ENCODE results near the gene LSP1.

The LSP1 gene

GRCh38 chr11:1847926-1848639, 4.8 kb upstream of the LSP1 start:
- TF ChIP-seq ZFP30 (CRISPR knock-in tag; IDR thresholded peaks at IDR 0.05) (no peak), POU6F1 (CRISPR knock-in tag; IDR thresholded peaks at IDR 0.05; ENCODE audit: borderline replicate concordance, low read depth) (no peak)
- ATAC-seq, result no peak

- no peak for ATAC-seq
- no peak for TF ChIP-seq SNAI2 (CRISPR knock-in tag; IDR thresholded peaks at IDR 0.05)
- TF ChIP-seq ZFP3 (CRISPR knock-in tag; IDR thresholded peaks at IDR 0.05), result no peak
- TF ChIP-seq PPARA (CRISPR knock-in tag; IDR thresholded peaks at IDR 0.05; ENCODE audit: borderline replicate concordance), result no peak
- no peak for TF ChIP-seq CSRNP3 (CRISPR knock-in tag; IDR thresholded peaks at IDR 0.05)
- TF ChIP-seq ZC3H10 (CRISPR knock-in tag; IDR thresholded peaks at IDR 0.05), result no peak
- no peak for TF ChIP-seq ZNF8 (CRISPR knock-in tag; IDR thresholded peaks at IDR 0.05)
- no peak for TF ChIP-seq RARB (CRISPR knock-in tag; IDR thresholded peaks at IDR 0.05)
- TF ChIP-seq ZFP30 (CRISPR knock-in tag; IDR thresholded peaks at IDR 0.05), result no peak
- no peak for TF ChIP-seq CSDC2 (CRISPR knock-in tag; IDR thresholded peaks at IDR 0.05)
- no peak for TF ChIP-seq POU6F1 (CRISPR knock-in tag; IDR thresholded peaks at IDR 0.05; ENCODE audit: borderline replicate concordance, low read depth)
- no peak for TF ChIP-seq TSHZ2 (CRISPR knock-in tag; IDR thresholded peaks at IDR 0.05)
- no peak for TF ChIP-seq PATZ1 (CRISPR knock-in tag; IDR thresholded peaks at IDR 0.05; ENCODE audit: borderline replicate concordance)
- no peak for TF ChIP-seq OSR1 (CRISPR knock-in tag; IDR thresholded peaks at IDR 0.05)
- TF ChIP-seq BACH2 (CRISPR knock-in tag; IDR thresholded peaks at IDR 0.05; ENCODE audit: borderline replicate concordance), result no peak
- no peak for TF ChIP-seq TCF4 (CRISPR knock-in tag; IDR thresholded peaks at IDR 0.05; ENCODE audit: borderline replicate concordance)
- TF ChIP-seq CREB5 (CRISPR knock-in tag; IDR thresholded peaks at IDR 0.05; ENCODE audit: low read depth), result no peak
- TF ChIP-seq ZNF70 (CRISPR knock-in tag; IDR thresholded peaks at IDR 0.05), result no peak
These were observed 4.0 kb upstream of the LSP1 start for GRCh38 chr11:1848640-1849430.

All from SK-N-SH treated with all-trans-retinoic acid at 6 μM for 48 hours (cell line).